ENCODE measurements around the gene RETREG3. TPM values are rescaled to one million over a fixed set of nuclear protein-coding genes. Genes with fewer than 3 reads are reported as not detected.
"Not testable (repeated sequence)": the region's sequence is repeated elsewhere in the genome, so short reads cannot be mapped to it uniquely, and the experiment has no call there.

Gene RETREG3
- polyA plus RNA-seq, 1 of the 3 experiments (the other 2 are of a cell fraction) = 13.3 TPM

DNA sequence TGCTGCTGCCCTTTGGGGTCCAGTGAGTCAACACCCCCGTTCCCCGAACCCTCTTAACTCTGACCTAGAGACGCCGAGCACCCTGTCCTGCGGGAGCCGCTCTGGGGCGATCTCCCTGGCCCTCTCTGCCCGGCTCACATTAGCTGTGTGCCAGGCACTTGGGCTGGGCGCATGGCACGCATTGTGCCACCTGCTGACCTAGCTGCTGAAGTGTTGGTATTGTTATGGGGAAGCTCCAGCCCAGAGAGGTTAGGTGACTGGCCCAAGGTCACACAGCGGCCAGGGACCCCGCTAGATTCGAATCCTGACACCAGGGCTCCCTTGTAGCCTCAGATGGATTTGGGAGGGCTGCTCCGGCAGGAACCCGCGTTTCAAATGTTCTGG is 55.3 kb downstream of the RETREG3 start:
- peak overlapping the region; percentile 87 for H3K9ac ChIP-seq
- no peaks in the 10 kb centered on the region for H4K20me1 ChIP-seq (ENCODE audit: insufficient read depth)
- CTCF ChIA-PET = interaction anchor here (1.0 to 2.5 kb wide), 7 partner anchors 10 to 242 kb away, joined by 3 to 8 read pairs (median 3); partner anchors contain the start of genes RETREG3 and TUBG1
- H3K4me3 ChIP-seq (ENCODE audit: low read depth in 2 of 2, low read length in 1 of 2) = peak overlapping the region; percentile 79 to 89
- TF ChIP-seq, protein P1, sequence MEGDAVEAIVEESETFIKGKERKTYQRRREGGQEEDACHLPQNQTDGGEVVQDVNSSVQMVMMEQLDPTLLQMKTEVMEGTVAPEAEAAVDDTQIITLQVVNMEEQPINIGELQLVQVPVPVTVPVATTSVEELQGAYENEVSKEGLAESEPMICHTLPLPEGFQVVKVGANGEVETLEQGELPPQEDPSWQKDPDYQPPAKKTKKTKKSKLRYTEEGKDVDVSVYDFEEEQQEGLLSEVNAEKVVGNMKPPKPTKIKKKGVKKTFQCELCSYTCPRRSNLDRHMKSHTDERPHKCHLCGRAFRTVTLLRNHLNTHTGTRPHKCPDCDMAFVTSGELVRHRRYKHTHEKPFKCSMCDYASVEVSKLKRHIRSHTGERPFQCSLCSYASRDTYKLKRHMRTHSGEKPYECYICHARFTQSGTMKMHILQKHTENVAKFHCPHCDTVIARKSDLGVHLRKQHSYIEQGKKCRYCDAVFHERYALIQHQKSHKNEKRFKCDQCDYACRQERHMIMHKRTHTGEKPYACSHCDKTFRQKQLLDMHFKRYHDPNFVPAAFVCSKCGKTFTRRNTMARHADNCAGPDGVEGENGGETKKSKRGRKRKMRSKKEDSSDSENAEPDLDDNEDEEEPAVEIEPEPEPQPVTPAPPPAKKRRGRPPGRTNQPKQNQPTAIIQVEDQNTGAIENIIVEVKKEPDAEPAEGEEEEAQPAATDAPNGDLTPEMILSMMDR (IDR thresholded peaks at IDR 0.05) = no peak
- TF ChIP-seq MAX (IDR thresholded peaks at IDR 0.05; ENCODE audit: low read depth) (peak; percentile 60; the same call in 1 of the 2 replicates), MXI1 (IDR thresholded peaks at IDR 0.05; ENCODE audit: low read depth, low read length) (0 out of 2 replicates have a peak, but pooled peaks have one; percentile 3)
- H3K9me3 ChIP-seq = no peaks in the 10 kb centered on the region
- peaks cover 2 to 20% of the 10 kb centered on the region in 2 experiments; a peak in 1 of 4 replicates for H3K4me1 ChIP-seq (ENCODE audit: control insufficient read depth in 1 of 2, insufficient read depth in 2 of 2, low read depth in 1 of 2, low read length in 1 of 2)
- peak overlapping the region; percentile 69 to 74; a peak in 3 of 4 replicates for H3K27ac ChIP-seq (ENCODE audit: low read depth in 2 of 2, low read length in 1 of 2)
- H3K4me2 ChIP-seq = peak overlapping the region; percentile 97
- no peaks in the 10 kb centered on the region for H3K27me3 ChIP-seq (ENCODE audit: insufficient read depth)
- peaks cover 0 to 3% of the 10 kb centered on the region in 2 experiments for H3K36me3 ChIP-seq (replicated peaks in 1 of 2; ENCODE audit: control insufficient read depth in 1 of 2, insufficient read depth in 2 of 2, low read length in 1 of 2)
- DNase-seq = peak; percentile 68
- H3K9me2 ChIP-seq = no peaks in the 10 kb centered on the region
- peaks cover 11% of the 10 kb centered on the region for H3F3A ChIP-seq (replicated peaks; ENCODE audit: insufficient read depth)
- peaks cover 51% of the 10 kb centered on the region for H3K79me2 ChIP-seq (ENCODE audit: insufficient read depth)
- 24% methylated on average over 12 of the region's 16 CpGs for WGBS (ENCODE audit: low lambda C conversion rate)
- POLR2A ChIA-PET = interaction anchor here (0.6 to 2.3 kb wide), 6 partner anchors 11 to 445 kb away, joined by 3 to 17 read pairs (median 4); partner anchors contain the start of genes NAGLU and PSMC3IP
- no peak overlapping the region for H2AFZ ChIP-seq (ENCODE audit: low read depth)

DNA sequence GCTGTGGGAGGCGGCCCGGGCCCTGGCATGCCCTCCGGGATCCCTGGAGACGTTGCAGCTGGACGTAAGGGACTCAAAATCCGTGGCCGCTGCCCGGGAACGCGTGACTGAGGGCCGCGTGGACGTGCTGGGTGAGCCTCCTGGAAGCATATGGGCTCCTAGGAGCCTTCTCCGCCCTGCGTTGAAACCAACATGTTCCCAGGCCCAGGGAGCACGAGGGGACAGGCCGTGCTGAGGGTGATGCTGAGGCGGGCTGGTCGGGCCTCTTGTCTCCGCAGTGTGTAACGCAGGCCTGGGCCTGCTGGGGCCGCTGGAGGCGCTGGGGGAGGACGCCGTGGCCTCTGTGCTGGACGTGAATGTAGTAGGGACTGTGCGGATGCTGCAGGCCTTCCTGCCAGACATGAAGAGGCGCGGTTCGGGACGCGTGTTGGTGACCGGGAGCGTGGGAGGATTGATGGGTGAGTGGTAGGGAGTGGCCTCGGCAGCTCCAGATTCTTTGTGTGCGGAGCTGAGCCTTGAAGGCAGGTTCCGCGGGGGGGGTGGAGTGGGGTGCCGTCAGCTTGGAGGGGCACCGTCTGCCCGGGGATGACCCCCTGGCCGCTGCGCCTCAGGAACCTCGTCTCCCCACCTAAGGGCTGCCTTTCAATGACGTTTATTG is 55.9 kb downstream of the RETREG3 start:
- CTCF ChIA-PET = interaction anchor here (0.8 to 2.5 kb wide), 8 partner anchors 10 to 242 kb away, joined by 3 to 8 read pairs (median 4); partner anchors contain the start of genes RETREG3 and TUBG1
- 61% methylated on average over 19 of the region's 45 CpGs for WGBS (ENCODE audit: low lambda C conversion rate)
- H3K4me3 ChIP-seq (ENCODE audit: low read depth in 2 of 2, low read length in 1 of 2) = peak overlapping the region; percentile 79 to 89; a peak in 3 of 4 replicates

DNA sequence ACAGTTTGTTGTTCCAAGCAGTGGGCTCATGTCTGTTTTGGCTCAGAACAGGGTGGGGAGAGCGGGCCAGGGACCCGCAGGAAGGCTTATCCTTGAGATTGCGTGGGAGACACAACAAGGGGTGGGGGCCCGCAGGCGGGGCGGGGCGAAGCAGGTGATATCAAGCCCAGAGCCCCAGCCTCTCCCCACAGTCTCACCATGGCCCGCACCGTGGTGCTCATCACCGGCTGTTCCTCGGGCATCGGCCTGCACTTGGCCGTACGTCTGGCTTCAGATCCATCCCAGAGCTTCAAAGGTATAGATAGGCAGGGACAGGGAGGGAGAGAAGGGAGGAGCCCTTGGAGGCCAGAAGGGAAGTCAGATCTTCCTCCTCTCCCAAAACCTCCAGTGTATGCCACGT is 56.4 kb downstream of the RETREG3 start, which contains the start of gene HSD17B1:
HSD17B1 (plus strand) TSS at position 188 of the 400 bp plus-strand sequence; CDS start at position 199, 11 bp downstream.
- DNase-seq; H2AFZ ChIP-seq (ENCODE audit: low read depth); H3K27me3 ChIP-seq (ENCODE audit: insufficient read depth); H3K9me3 ChIP-seq; H3K36me3 ChIP-seq (replicated peaks in 1 of 2; ENCODE audit: control insufficient read depth in 1 of 2, insufficient read depth in 2 of 2, low read length in 1 of 2); H4K20me1 ChIP-seq (ENCODE audit: insufficient read depth); H3K9me2 ChIP-seq: not testable (repeated sequence)
- H3K4me1 ChIP-seq (ENCODE audit: control insufficient read depth in 1 of 2, insufficient read depth in 2 of 2, low read depth in 1 of 2, low read length in 1 of 2) = peaks cover 2 to 20% of the 10 kb centered on the region in 2 experiments; a peak in 1 of 4 replicates
- peaks cover 11% of the 10 kb centered on the region for H3F3A ChIP-seq (replicated peaks; ENCODE audit: insufficient read depth)
- peak within 1 kb of the TSS; percentile 79 to 89 for H3K4me3 ChIP-seq (ENCODE audit: low read depth in 2 of 2, low read length in 1 of 2)
- H3K79me2 ChIP-seq (ENCODE audit: insufficient read depth) = peaks cover 51% of the 10 kb centered on the region
- H3K9ac ChIP-seq = peak within 1 kb of the TSS; percentile 87
- CTCF ChIA-PET = interaction anchor here (0.8 kb wide), 1 partner anchor 220 kb away, joined by 4 read pairs; no protein-coding TSS in a partner anchor
- H3K27ac ChIP-seq (ENCODE audit: low read depth in 2 of 2, low read length in 1 of 2) = peak within 1 kb of the TSS; percentile 9 to 69; a peak in 2 of 4 replicates
- POLR2A ChIA-PET = interaction anchor here (1.4 kb wide), 1 partner anchor 10 kb away, joined by 9 read pairs; no protein-coding TSS in a partner anchor
- peak within 1 kb of the TSS; percentile 97 for H3K4me2 ChIP-seq
- 97% methylated on average over 11 of the region's 15 CpGs for WGBS (ENCODE audit: low lambda C conversion rate)

More for the DNA sequence above, 55.9 kb downstream of the RETREG3 start:
- Histone ChIP-seq H3K36me3 (replicated peaks in 1 of 2; ENCODE audit: control insufficient read depth in 1 of 2, insufficient read depth in 2 of 2, low read length in 1 of 2) (peaks cover under 1 to 3% of the 10 kb centered on the region in 2 experiments), H3K9me2 (no peaks in the 10 kb centered on the region), H3K4me1 (ENCODE audit: control insufficient read depth in 1 of 2, insufficient read depth in 2 of 2, low read depth in 1 of 2, low read length in 1 of 2) (peaks cover 2 to 20% of the 10 kb centered on the region in 2 experiments; a peak in 1 of 4 replicates), H3K9me3 (no peaks in the 10 kb centered on the region), H4K20me1 (ENCODE audit: insufficient read depth) (no peaks in the 10 kb centered on the region), H3K4me2 (peak overlapping the region; percentile 97), H2AFZ (ENCODE audit: low read depth) (no peak overlapping the region), H3K79me2 (ENCODE audit: insufficient read depth) (peaks cover 51% of the 10 kb centered on the region), H3K27ac (ENCODE audit: low read depth in 2 of 2, low read length in 1 of 2) (peak overlapping the region in 1 of 2 experiments; percentile 9; a peak in 2 of 4 replicates), H3K27me3 (ENCODE audit: insufficient read depth) (no peaks in the 10 kb centered on the region), H3K9ac (peak overlapping the region; percentile 87; the same call in 1 of the 2 replicates), H3F3A (replicated peaks; ENCODE audit: insufficient read depth) (peaks cover 11% of the 10 kb centered on the region)
- no peak for TF ChIP-seq TCF12 (IDR thresholded peaks at IDR 0.05)
- no peak for TF ChIP-seq GATA2 (CRISPR knock-in tag; IDR thresholded peaks at IDR 0.05)
- TF ChIP-seq MXI1 (IDR thresholded peaks at IDR 0.05; ENCODE audit: low read depth, low read length) = 0 out of 2 replicates have a peak, but pooled peaks have one; percentile 4
- TF ChIP-seq, protein P1 (IDR thresholded peaks at IDR 0.05) = peak; percentile 25
- no peak for TF ChIP-seq NRF1 (IDR thresholded peaks at IDR 0.05; ENCODE audit: low read depth, low read length)
- 0 out of 2 replicates have a peak, but pooled peaks have one; percentile 8 for TF ChIP-seq RAD21 (IDR thresholded peaks at IDR 0.05; ENCODE audit: low read length)
- peak; percentile 76 for DNase-seq
- POLR2A ChIA-PET = interaction anchor here (1.2 to 2.3 kb wide), 3 partner anchors 10 to 16 kb away, joined by 3 to 17 read pairs (median 9); partner anchors contain the start of gene NAGLU
